DOHH2 (cell line): Measurements from ENCODE around the gene TBK1.

Experiments
- H3F3A ChIP-seq: fragments of 200-600 bp; sonication (generic), shearing (Covaris generic); 2 replicates; pipeline ENCODE4 v1.6.0; 2016; ENCODE audit warnings: antibody characterized with exemption, mild to moderate bottlenecking; ENCODE audit not compliant: control insufficient read depth, insufficient read depth
- H3K27ac ChIP-seq: fragments of 200-600 bp; sonication (generic); 2 replicates; pipeline ENCODE4 v1.5.1; 2014; ENCODE audit warnings: low read depth, mild to moderate bottlenecking, low read length, moderate library complexity
- H3K27me3 ChIP-seq: fragments of 200-600 bp; sonication (generic); 2 replicates; pipeline ENCODE4 v1.6.1; 2014; ENCODE audit warnings: mild to moderate bottlenecking, low read length, mixed read lengths; ENCODE audit not compliant: control insufficient read depth
- H3K36me3 ChIP-seq: fragments of 200-600 bp; sonication (generic); 2 replicates; pipeline ENCODE4 v1.6.1; 2014; ENCODE audit warnings: mild to moderate bottlenecking, low read length, moderate library complexity, mixed read lengths; ENCODE audit not compliant: control insufficient read depth
- H3K4me1 ChIP-seq: fragments of 200-600 bp; sonication (generic); 2 replicates; pipeline ENCODE4 v1.6.1; 2014; ENCODE audit warnings: mild to moderate bottlenecking, low read length, mixed read lengths; ENCODE audit not compliant: control insufficient read depth
- H3K4me2 ChIP-seq: fragments of 200-600 bp; sonication (generic); 2 replicates; pipeline ENCODE4 v1.6.0; 2014; ENCODE audit warnings: mild to moderate bottlenecking, low read length, moderate library complexity
- H3K4me3 ChIP-seq: fragments of 200-600 bp; sonication (generic); 2 replicates; pipeline ENCODE4 v1.5.1; 2014; ENCODE audit warnings: mild to moderate bottlenecking, low read length, mixed read lengths
- H3K79me2 ChIP-seq: fragments of 200-600 bp; sonication (generic); 2 replicates; pipeline ENCODE4 v1.6.1; 2014; ENCODE audit warnings: mild to moderate bottlenecking, low read length, mixed read lengths; ENCODE audit not compliant: control insufficient read depth
- H3K9me2 ChIP-seq: fragments of 200-600 bp; sonication (generic); replicated peaks from 2 replicates; pipeline ENCODE4 v1.6.1; 2014; ENCODE audit warnings: mild to moderate bottlenecking, low read length, mixed read lengths; ENCODE audit not compliant: control insufficient read depth
- H3K9me3 ChIP-seq: fragments of 200-600 bp; sonication (generic); 2 replicates; pipeline ENCODE4 v1.6.1; 2014; ENCODE audit warnings: antibody characterized with exemption, low read length, mixed read lengths; ENCODE audit not compliant: control insufficient read depth, insufficient read depth
- H4K20me1 ChIP-seq: fragments of 200-600 bp; sonication (generic); 2 replicates; pipeline ENCODE4 v1.6.0; 2014; ENCODE audit warnings: low read depth, mild to moderate bottlenecking, antibody characterized with exemption, low read length, moderate library complexity; ENCODE audit not compliant: control insufficient read depth, insufficient read depth
- CTCF ChIP-seq: fragments of 200-600 bp; sonication (generic); IDR thresholded peaks from one replicate; pipeline ENCODE4 v1.5.1; 2014; ENCODE audit warnings: antibody characterized with exemption, mild to moderate bottlenecking, low read depth, low read length; ENCODE audit not compliant: poor library complexity, severe bottlenecking
- EZH2phosphoT487 ChIP-seq: fragments of 200-600 bp; sonication (generic); IDR thresholded peaks from 2 replicates; pipeline ENCODE4 v1.6.1; 2017; ENCODE audit warnings: borderline replicate concordance, mild to moderate bottlenecking, antibody characterized with exemption, low read length, moderate library complexity, mixed read lengths

TBK1 gene

GRCh38 chr12:64451687-64452558 lies at the start of gene TBK1:
Gene TBK1 (plus strand): TSS chr12:64452120. CDS start chr12:64455871, 3,751 bp downstream.
- Histone ChIP-seq H3K4me3 (peak within 1 kb of the TSS; percentile 98), H3F3A (peaks cover 37% of the 10 kb centered on the region), H3K9me2 (no peaks in the 10 kb centered on the region), H3K79me2 (peaks cover 69% of the 10 kb centered on the region), H4K20me1 (peaks cover 8% of the 10 kb centered on the region), H3K27ac (peak within 1 kb of the TSS; percentile 64), H3K4me2 (peak within 1 kb of the TSS; percentile 71), H3K9me3 (no peaks in the 10 kb centered on the region), H3K4me1 (peaks cover 32% of the 10 kb centered on the region), H3K27me3 (no peaks in the 10 kb centered on the region), H3K36me3 (peaks cover 59% of the 10 kb centered on the region)
- no peak for TF ChIP-seq EZH2phosphoT487
- no peak for TF ChIP-seq CTCF

- Histone ChIP-seq H3K9me3 (no peaks in the 10 kb centered on the region), H3K27ac (no peak overlapping the region), H3K4me1 (peaks cover 22% of the 10 kb centered on the region), H3K9me2 (no peaks in the 10 kb centered on the region), H3K27me3 (no peaks in the 10 kb centered on the region), H3K4me3 (no peak overlapping the region), H3K79me2 (peaks cover 28% of the 10 kb centered on the region), H3K4me2 (no peak overlapping the region), H3F3A (no peaks in the 10 kb centered on the region), H3K36me3 (peaks cover 13% of the 10 kb centered on the region), H4K20me1 (no peaks in the 10 kb centered on the region)
- TF ChIP-seq CTCF (no peak), EZH2phosphoT487 (no peak)
These were observed 49.7 kb upstream of the TBK1 start for GRCh38 chr12:64402181-64402580.

- no peaks in the 10 kb centered on the region for H3K27me3 ChIP-seq
- H3K27ac ChIP-seq, result peak within 1 kb of the TSS; percentile 81
- H3K9me2 ChIP-seq, result no peaks in the 10 kb centered on the region
- H4K20me1 ChIP-seq, result no peaks in the 10 kb centered on the region
- H3F3A ChIP-seq, result no peaks in the 10 kb centered on the region
- H3K36me3 ChIP-seq, result peaks cover 19% of the 10 kb centered on the region
- peaks cover 22% of the 10 kb centered on the region for H3K4me1 ChIP-seq
- peak within 1 kb of the TSS; percentile 73 for H3K4me2 ChIP-seq
- H3K4me3 ChIP-seq, result peak within 1 kb of the TSS; percentile 89
- H3K9me3 ChIP-seq, result no peaks in the 10 kb centered on the region
- H3K79me2 ChIP-seq, result peaks cover 45% of the 10 kb centered on the region
- TF ChIP-seq CTCF (no peak), EZH2phosphoT487 (no peak)
These were observed 48.0 kb upstream of the TBK1 start, which contains the start of gene XPOT for GRCh38 chr12:64403707-64404469. Gene XPOT (plus strand): TSS chr12:64404392. CDS start chr12:64410036, 5,644 bp downstream.
